ENCODE results near the gene ANO8. TPM values are rescaled to one million over a fixed set of nuclear protein-coding genes. Genes with fewer than 3 reads are reported as not detected.

Gene ANO8
- total and polyA plus RNA-seq, 2 of the 13 experiments (the other 11 are each of a cell fraction or from before 2014, with no cell fraction given): 1.8 to 3.5 TPM

GRCh38 chr19:17306285-17306714, 28.4 kb downstream of the ANO8 start (continued):
- TF ChIP-seq HINFP (CRISPR knock-in tag; IDR thresholded peaks at IDR 0.05; ENCODE audit: low read depth) (no peak), SRSF4 (IDR thresholded peaks at IDR 0.05; ENCODE audit: low read depth, low read length, poor library complexity, severe bottlenecking) (no peak), ZFYVE20 (CRISPR knock-in tag; IDR thresholded peaks at IDR 0.05; ENCODE audit: borderline replicate concordance, low read depth) (no peak), PAWR (CRISPR knock-in tag; IDR thresholded peaks at IDR 0.05; ENCODE audit: borderline replicate concordance) (no peak), ZNF878 (CRISPR knock-in tag; IDR thresholded peaks at IDR 0.05) (no peak), ATF7-NPFF (CRISPR knock-in tag; IDR thresholded peaks at IDR 0.05; ENCODE audit: low read depth) (peak; percentile 8; the same call in 1 of the 2 replicates), IRX3 (CRISPR knock-in tag; IDR thresholded peaks at IDR 0.05; ENCODE audit: borderline replicate concordance, low read depth) (no peak), ZNF7 (CRISPR knock-in tag; IDR thresholded peaks at IDR 0.05) (no peak), MYC (CRISPR knock-in tag; IDR thresholded peaks at IDR 0.05; ENCODE audit: borderline replicate concordance) (peak; percentile 63; the same call in 1 of the 2 replicates), UBTF (CRISPR knock-in tag; IDR thresholded peaks at IDR 0.05) (peak; percentile 38; the same call in 1 of the 2 replicates), ZNF792 (CRISPR knock-in tag; IDR thresholded peaks at IDR 0.05) (no peak), MXD1 (CRISPR knock-in tag; IDR thresholded peaks at IDR 0.05) (no peak), ZNF598 (CRISPR knock-in tag; IDR thresholded peaks at IDR 0.05; ENCODE audit: borderline replicate concordance) (no peak), ZFP37 (CRISPR knock-in tag; IDR thresholded peaks at IDR 0.05; ENCODE audit: borderline replicate concordance) (0 out of 2 replicates have a peak, but pooled peaks have one; percentile 5), PHB2 (IDR thresholded peaks at IDR 0.05; ENCODE audit: partially characterized antibody) (no peak), ARNT (IDR thresholded peaks at IDR 0.05) (no peak), ATF3 (CRISPR knock-in tag; IDR thresholded peaks at IDR 0.05) (no peak), YEATS4 (CRISPR knock-in tag; IDR thresholded peaks at IDR 0.05; ENCODE audit: borderline replicate concordance) (no peak), POLR2A (IDR thresholded peaks at IDR 0.05; ENCODE audit: insufficient read depth in 1 of 2, low read depth in 2 of 2, low read length in 2 of 2) (peak in 1 of 2 experiments; percentile 8; a peak in 1 of 4 replicates), RBM22 (optimal IDR thresholded peaks at IDR 0.05; ENCODE audit: low read length) (no peak), HBP1 (CRISPR knock-in tag; IDR thresholded peaks at IDR 0.05; ENCODE audit: low read depth) (no peak), AGO2 (optimal IDR thresholded peaks at IDR 0.05; ENCODE audit: low read depth, low read length) (peak; percentile 14), ZFP36 (IDR thresholded peaks at IDR 0.05; ENCODE audit: borderline replicate concordance, low read depth, low read length, partially characterized antibody) (no peak), ZNF276 (CRISPR knock-in tag; IDR thresholded peaks at IDR 0.05; ENCODE audit: low read depth) (no peak)
